ENCODE measurements around the gene CNTN6. TPM values are rescaled to one million over a fixed set of nuclear protein-coding genes. Genes with fewer than 3 reads are reported as not detected.

The CNTN6 gene
- total RNA-seq, 1 donor from 2014 or later: not detected

DNA sequence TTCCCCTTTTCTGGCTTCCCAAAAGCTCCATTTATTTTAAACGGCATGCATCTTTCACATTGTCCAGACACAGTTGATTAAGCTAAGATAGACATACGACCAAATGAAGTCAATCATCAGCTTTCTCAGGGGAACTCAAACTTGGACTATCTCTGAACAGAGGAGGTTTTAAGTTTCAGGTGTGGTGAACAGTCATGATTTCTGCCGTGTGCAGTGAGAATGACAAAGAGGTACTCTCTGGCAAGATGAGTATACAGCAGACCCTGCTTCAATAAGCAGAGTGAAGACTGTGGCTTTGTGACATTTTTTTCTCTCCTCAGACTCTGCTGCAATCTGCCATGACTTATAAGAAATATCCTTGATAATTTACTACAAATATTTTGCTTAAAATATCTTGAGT is 307.7 kb downstream of the CNTN6 start:
- H3K9me3 Mint-ChIP-seq: peaks cover 12% of the 10 kb centered on the region
- no peaks in the 10 kb centered on the region for H3K36me3 Mint-ChIP-seq (ENCODE audit: low read depth)
- no peak overlapping the region for H3K27ac Mint-ChIP-seq
- H3K4me1 Mint-ChIP-seq (ENCODE audit: low read depth): no peaks in the 10 kb centered on the region
- H3K27me3 Mint-ChIP-seq (ENCODE audit: low read depth): no peaks in the 10 kb centered on the region
- no peak for DNase-seq (ENCODE audit: low spot score)
- intact Hi-C loops (cut with micrococcal nuclease): no loop called here
- no peak overlapping the region for H3K4me3 Mint-ChIP-seq (ENCODE audit: low read depth)

DNA sequence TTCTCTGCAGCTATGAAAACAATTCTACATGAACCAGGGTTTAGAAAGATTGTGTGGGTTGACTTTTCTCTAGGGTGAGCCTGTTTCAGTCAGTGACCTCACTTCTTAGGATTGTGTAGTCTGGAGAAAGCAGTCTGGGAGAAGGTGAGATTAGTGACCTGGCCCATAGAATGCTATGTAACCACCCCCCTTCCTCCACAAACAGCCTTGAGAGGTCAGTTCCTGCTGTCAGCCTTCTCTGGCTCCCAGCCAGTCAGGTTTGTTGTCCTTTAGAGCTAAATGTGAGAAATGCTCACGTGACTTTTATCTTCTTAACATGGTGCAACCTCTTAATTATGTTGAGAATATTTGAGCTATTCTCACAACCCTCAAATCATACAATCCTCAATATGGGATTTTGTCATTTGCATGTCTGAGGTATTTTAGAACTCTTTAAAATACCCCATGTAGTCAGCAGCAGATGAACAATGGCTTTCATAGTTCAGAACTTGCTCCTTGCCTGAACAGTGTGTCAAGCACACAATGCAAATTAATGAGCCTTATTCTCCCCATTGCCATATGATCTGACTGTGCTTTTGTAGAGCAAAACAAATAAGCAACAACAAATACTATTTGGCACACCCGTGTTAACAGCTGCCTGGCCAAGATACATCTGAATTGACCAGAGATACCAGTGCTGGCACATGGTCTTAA is 311.6 kb downstream of the CNTN6 start:
- Mint-ChIP-seq H3K27me3 (ENCODE audit: low read depth) (no peaks in the 10 kb centered on the region), H3K36me3 (ENCODE audit: low read depth) (no peaks in the 10 kb centered on the region), H3K9me3 (peaks cover 10% of the 10 kb centered on the region), H3K27ac (no peak overlapping the region), H3K4me1 (ENCODE audit: low read depth) (no peaks in the 10 kb centered on the region), H3K4me3 (ENCODE audit: low read depth) (no peak overlapping the region)
- DNase-seq (ENCODE audit: low spot score): no peak
- intact Hi-C loops (cut with micrococcal nuclease): no loop called here

DNA sequence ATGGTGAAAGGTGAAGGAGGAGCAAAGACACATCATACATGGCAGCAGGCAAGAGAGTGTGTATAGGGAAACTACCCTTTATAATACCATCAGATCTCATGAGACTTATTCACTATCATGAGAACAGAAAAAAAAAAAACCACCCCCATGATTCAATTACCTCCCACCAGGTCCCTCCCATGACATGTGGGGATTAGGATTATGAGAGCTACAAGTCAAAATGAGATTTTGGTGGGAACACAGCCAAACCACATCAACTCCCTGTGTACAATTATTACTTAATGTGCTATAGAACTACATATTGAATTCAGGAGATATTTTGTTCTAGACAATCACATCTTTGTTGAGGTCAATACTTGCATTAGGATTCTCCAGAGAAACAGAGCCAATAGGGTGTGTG is 313.4 kb downstream of the CNTN6 start:
- DNase-seq (ENCODE audit: low spot score): no peak
- no peak overlapping the region for H3K27ac Mint-ChIP-seq
- H3K4me3 Mint-ChIP-seq (ENCODE audit: low read depth): no peak overlapping the region
- intact Hi-C loops (cut with micrococcal nuclease): no loop called here
- peaks cover 3% of the 10 kb centered on the region for H3K9me3 Mint-ChIP-seq
- H3K4me1 Mint-ChIP-seq (ENCODE audit: low read depth): no peaks in the 10 kb centered on the region
- H3K36me3 Mint-ChIP-seq (ENCODE audit: low read depth): no peaks in the 10 kb centered on the region
- H3K27me3 Mint-ChIP-seq (ENCODE audit: low read depth): no peaks in the 10 kb centered on the region

DNA sequence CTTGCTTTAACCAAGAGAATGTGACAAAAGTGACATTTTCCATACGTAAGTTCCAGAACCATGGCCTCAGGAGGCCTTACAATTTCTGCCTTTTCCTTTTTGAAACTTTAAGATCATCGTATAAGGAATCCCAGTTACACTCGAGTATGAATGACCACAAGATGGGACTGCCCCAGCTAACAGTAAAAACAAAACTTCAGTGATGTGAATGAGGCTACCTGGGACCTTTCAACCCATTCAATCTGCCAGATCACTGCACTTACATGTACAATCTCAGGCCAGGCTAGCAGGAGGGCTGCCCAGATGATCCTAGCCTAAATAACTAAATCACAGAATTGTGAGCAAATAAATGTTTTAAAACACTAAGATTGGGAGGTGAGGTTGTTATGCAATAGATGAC is 328.8 kb downstream of the CNTN6 start:
- H3K27ac Mint-ChIP-seq: no peak overlapping the region
- no peaks in the 10 kb centered on the region for H3K4me1 Mint-ChIP-seq (ENCODE audit: low read depth)
- no peaks in the 10 kb centered on the region for H3K27me3 Mint-ChIP-seq (ENCODE audit: low read depth)
- intact Hi-C loops (cut with micrococcal nuclease): no loop called here
- H3K4me3 Mint-ChIP-seq (ENCODE audit: low read depth): no peak overlapping the region
- H3K9me3 Mint-ChIP-seq: peaks cover 19% of the 10 kb centered on the region
- DNase-seq (ENCODE audit: low spot score): no peak
- H3K36me3 Mint-ChIP-seq (ENCODE audit: low read depth): no peaks in the 10 kb centered on the region

- Mint-ChIP-seq H3K9me3 (peaks cover 8% of the 10 kb centered on the region), H3K4me1 (ENCODE audit: low read depth) (no peaks in the 10 kb centered on the region)
Measured at GRCh38 chr3:1423566-1424089, 330.8 kb downstream of the CNTN6 start.

GRCh38 chr3:1439395-1439794 is 346.6 kb downstream of the CNTN6 start:
- intact Hi-C loops (cut with micrococcal nuclease): no loop called here
- peaks cover 8% of the 10 kb centered on the region for H3K9me3 Mint-ChIP-seq
- H3K4me3 Mint-ChIP-seq (ENCODE audit: low read depth): no peak overlapping the region
- no peaks in the 10 kb centered on the region for H3K4me1 Mint-ChIP-seq (ENCODE audit: low read depth)
- no peak for DNase-seq (ENCODE audit: low spot score)
- no peaks in the 10 kb centered on the region for H3K36me3 Mint-ChIP-seq (ENCODE audit: low read depth)
- H3K27ac Mint-ChIP-seq: no peak overlapping the region
- no peaks in the 10 kb centered on the region for H3K27me3 Mint-ChIP-seq (ENCODE audit: low read depth)

More at GRCh38 chr3:1423566-1424089, 330.8 kb downstream of the CNTN6 start:
- H3K36me3 Mint-ChIP-seq (ENCODE audit: low read depth): no peaks in the 10 kb centered on the region
- no peak for DNase-seq (ENCODE audit: low spot score)
- H3K27me3 Mint-ChIP-seq (ENCODE audit: low read depth): no peaks in the 10 kb centered on the region
- intact Hi-C loops (cut with micrococcal nuclease): no loop called here
- H3K27ac Mint-ChIP-seq: no peak overlapping the region
- no peak overlapping the region for H3K4me3 Mint-ChIP-seq (ENCODE audit: low read depth)

- Mint-ChIP-seq H3K4me1 (ENCODE audit: low read depth) (no peaks in the 10 kb centered on the region), H3K27ac (no peak overlapping the region), H3K27me3 (ENCODE audit: low read depth) (no peaks in the 10 kb centered on the region), H3K4me3 (ENCODE audit: low read depth) (no peak overlapping the region), H3K9me3 (peaks cover 8% of the 10 kb centered on the region), H3K36me3 (ENCODE audit: low read depth) (no peaks in the 10 kb centered on the region)
- intact Hi-C loops (cut with micrococcal nuclease): no loop called here
- no peak for DNase-seq (ENCODE audit: low spot score)
Measured at GRCh38 chr3:1442271-1442670, 349.4 kb downstream of the CNTN6 start.

DNA sequence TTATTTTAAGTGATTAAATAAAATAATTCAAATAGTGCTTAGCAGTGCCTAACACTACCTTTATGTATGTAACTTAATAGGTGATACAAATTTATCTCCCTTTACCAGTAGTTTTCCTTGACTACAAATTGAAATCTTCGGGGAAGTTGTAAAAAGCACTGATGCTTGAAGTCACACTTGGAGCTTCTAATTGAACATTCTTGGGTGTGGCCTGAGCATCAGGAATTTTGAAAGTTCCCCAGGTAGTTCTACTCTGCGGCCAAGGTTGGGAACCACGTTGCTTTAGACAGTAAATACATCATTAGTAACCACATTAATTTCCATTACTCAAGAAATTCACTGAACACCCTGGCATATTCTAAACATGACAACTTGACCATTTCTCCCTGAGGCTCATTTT is 351.4 kb downstream of the CNTN6 start:
- no peak for DNase-seq (ENCODE audit: low spot score)
- Mint-ChIP-seq H3K4me3 (ENCODE audit: low read depth) (no peak overlapping the region), H3K4me1 (ENCODE audit: low read depth) (no peaks in the 10 kb centered on the region), H3K27ac (no peak overlapping the region), H3K9me3 (peaks cover 8% of the 10 kb centered on the region), H3K36me3 (ENCODE audit: low read depth) (no peaks in the 10 kb centered on the region), H3K27me3 (ENCODE audit: low read depth) (no peaks in the 10 kb centered on the region)
- intact Hi-C loops (cut with micrococcal nuclease): no loop called here

DNA sequence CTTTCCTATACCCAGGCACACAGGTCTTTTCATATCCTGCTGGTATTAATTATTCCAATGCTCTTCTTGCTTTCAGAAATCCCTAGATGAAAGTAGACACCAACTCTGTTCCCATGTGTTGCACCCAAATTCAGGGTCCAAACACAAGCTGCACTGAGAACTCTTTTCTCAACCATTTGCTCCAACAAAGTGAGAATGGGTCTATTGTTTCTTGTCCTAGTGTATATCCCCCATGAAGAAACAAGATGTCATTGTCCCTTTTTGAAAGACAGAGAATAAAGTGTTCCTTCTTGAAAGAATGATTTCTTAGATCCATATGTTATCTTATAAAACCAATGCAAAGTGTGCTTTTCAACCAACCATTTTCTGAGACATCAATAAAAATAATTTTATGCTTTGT is 353.7 kb downstream of the CNTN6 start:
- Mint-ChIP-seq H3K4me1 (ENCODE audit: low read depth) (no peaks in the 10 kb centered on the region), H3K9me3 (no peaks in the 10 kb centered on the region), H3K4me3 (ENCODE audit: low read depth) (no peak overlapping the region), H3K27me3 (ENCODE audit: low read depth) (no peaks in the 10 kb centered on the region), H3K27ac (no peak overlapping the region), H3K36me3 (ENCODE audit: low read depth) (no peaks in the 10 kb centered on the region)
- intact Hi-C loops (cut with micrococcal nuclease): no loop called here
- no peak for DNase-seq (ENCODE audit: low spot score)

DNA sequence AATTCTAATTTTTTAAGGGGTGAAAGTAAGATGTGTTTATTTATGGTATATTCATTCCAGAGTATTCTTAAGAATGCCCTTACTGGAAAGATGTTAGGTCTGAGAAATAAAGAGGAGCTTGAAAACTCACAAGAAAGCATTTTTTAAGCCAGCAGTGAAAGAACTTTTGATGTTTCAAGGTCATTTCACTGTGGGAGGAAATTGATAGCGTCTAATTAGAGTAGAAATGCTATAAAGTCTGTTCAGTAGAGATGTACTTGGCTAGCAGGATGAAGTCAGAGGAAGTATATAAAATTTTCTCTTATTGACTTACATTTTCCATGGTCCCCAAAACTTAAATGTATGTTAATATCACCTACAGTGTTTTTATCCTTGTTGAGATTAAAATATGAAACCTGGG is 354.6 kb downstream of the CNTN6 start:
- Mint-ChIP-seq H3K4me1 (ENCODE audit: low read depth) (no peaks in the 10 kb centered on the region), H3K27ac (no peak overlapping the region), H3K27me3 (ENCODE audit: low read depth) (no peaks in the 10 kb centered on the region), H3K4me3 (ENCODE audit: low read depth) (no peak overlapping the region), H3K36me3 (ENCODE audit: low read depth) (no peaks in the 10 kb centered on the region), H3K9me3 (no peaks in the 10 kb centered on the region)
- no peak for DNase-seq (ENCODE audit: low spot score)
- intact Hi-C loops (cut with micrococcal nuclease): no loop called here

- no peaks in the 10 kb centered on the region for H3K4me1 Mint-ChIP-seq (ENCODE audit: low read depth)
- no peak for DNase-seq (ENCODE audit: low spot score)
- intact Hi-C loops (cut with micrococcal nuclease): no loop called here
- no peaks in the 10 kb centered on the region for H3K27me3 Mint-ChIP-seq (ENCODE audit: low read depth)
- peaks cover 3% of the 10 kb centered on the region for H3K9me3 Mint-ChIP-seq
- H3K4me3 Mint-ChIP-seq (ENCODE audit: low read depth): no peak overlapping the region
- no peak overlapping the region for H3K27ac Mint-ChIP-seq
- H3K36me3 Mint-ChIP-seq (ENCODE audit: low read depth): no peaks in the 10 kb centered on the region
Measured at GRCh38 chr3:1448443-1448842, 355.6 kb downstream of the CNTN6 start.
